Islet precursor cell (in vitro differentiated cells): ENCODE measurements around the gene MLPH.

ENCODE experiments used
- DNase-seq: peaks from one replicate; pipeline ENCODE4 v3.0.0-alpha.2; 2018

MLPH gene

GRCh38 chr2:237486819-237487448 lies at the start of gene MLPH:
Gene MLPH, plus strand, starts transcription at chr2:237487251. Its CDS starts 6,176 bp downstream, at chr2:237493427.
- no peak for DNase-seq

GRCh38 chr2:237437566-237437965 lies 49.5 kb upstream of the MLPH start:
- no peak for DNase-seq

- DNase-seq, result no peak
These were observed 48.7 kb upstream of the MLPH start for GRCh38 chr2:237438080-237438940.

DNA sequence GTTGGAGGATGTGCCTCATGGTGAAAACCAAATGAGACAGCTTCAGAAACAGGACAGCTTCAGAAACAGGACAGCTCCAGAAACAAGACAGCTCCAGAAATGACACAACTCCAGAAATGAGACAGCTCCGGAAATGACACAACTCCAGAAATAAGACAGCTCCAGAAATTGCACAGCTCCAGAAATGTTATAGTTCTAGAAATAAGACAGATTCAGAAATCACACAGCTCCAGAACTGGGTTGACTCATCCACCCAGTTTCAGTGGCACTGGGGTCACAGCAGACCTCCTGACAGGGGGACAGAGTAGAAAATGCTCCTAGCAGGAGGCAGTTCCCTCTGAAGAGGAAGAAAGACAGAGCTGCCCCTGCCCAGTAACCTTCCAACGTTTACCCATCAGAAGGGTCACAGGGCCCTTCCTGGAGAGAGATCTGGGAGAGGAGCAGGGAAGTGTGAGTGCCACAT lies 46.2 kb upstream of the MLPH start:
- no peak for DNase-seq

- peak; percentile 68 for DNase-seq
These were observed 45.3 kb upstream of the MLPH start for GRCh38 chr2:237441605-237442274.

GRCh38 chr2:237444071-237444470 lies 43.0 kb upstream of the MLPH start:
- DNase-seq, result no peak

DNA sequence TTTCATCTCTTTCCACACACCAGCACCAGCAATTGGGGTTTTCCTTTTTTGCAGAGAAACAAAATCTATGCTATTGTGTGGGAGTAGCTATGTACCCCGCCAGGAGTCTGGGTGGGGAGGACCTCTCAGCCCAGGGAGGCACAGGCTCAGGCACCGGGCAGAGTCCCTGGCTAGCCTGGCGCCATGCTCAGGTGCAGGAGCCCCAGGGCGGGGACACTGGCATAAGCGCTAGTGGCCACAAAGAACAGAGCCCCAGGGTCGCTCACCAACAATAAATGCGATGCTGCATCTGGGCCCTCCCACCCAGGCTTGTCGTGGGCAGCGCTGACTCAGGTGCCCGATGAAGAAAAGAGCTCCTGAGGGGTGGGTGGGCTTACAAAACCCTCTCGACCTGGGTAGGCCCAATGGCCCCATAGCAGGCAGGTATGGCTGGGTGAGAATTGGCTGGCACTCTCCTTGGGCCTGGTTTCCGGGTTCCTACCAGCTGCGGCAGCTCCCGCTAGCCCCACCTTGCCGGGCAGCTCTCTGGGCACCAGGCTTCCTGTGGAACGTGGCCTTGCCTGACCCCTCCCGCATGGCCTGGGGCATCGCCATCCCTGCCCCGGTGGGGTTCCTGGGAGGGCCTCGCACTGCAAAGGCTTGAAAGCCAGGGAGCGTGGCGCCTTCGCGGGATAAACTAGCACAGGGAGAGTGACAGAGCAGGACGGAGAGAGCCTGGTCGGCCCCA lies 41.3 kb upstream of the MLPH start:
- DNase-seq, result peak; percentile 39

DNA sequence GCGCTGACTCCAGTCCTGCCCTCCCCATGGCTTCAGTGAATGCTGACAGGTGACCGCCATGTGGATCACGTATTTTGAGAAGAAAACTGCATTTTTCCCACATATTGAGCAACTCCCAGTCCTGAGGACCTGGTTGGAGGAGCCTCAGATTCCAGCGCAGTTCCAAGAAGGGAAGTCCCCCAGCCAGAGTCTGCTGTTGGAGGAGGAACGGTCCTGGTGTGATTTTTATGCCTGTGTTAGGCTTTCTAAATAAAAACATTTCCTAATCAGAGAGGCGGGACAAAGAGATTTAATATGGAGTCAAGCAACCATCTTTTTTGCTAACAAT lies 40.7 kb upstream of the MLPH start:
- DNase-seq, result no peak

- DNase-seq, result peak; percentile 27
These were observed 39.6 kb upstream of the MLPH start for GRCh38 chr2:237447496-237447895.

GRCh38 chr2:237448171-237448570 lies 38.9 kb upstream of the MLPH start:
- DNase-seq, result peak; percentile 36

- DNase-seq, result peak; percentile 17
These were observed 38.4 kb upstream of the MLPH start for GRCh38 chr2:237448626-237449025.

GRCh38 chr2:237449193-237449881 lies 37.7 kb upstream of the MLPH start:
- peak; percentile 32 for DNase-seq

GRCh38 chr2:237450108-237450507 lies 36.9 kb upstream of the MLPH start:
- no peak for DNase-seq

GRCh38 chr2:237450583-237450982 lies 36.5 kb upstream of the MLPH start:
- DNase-seq, result no peak

DNA sequence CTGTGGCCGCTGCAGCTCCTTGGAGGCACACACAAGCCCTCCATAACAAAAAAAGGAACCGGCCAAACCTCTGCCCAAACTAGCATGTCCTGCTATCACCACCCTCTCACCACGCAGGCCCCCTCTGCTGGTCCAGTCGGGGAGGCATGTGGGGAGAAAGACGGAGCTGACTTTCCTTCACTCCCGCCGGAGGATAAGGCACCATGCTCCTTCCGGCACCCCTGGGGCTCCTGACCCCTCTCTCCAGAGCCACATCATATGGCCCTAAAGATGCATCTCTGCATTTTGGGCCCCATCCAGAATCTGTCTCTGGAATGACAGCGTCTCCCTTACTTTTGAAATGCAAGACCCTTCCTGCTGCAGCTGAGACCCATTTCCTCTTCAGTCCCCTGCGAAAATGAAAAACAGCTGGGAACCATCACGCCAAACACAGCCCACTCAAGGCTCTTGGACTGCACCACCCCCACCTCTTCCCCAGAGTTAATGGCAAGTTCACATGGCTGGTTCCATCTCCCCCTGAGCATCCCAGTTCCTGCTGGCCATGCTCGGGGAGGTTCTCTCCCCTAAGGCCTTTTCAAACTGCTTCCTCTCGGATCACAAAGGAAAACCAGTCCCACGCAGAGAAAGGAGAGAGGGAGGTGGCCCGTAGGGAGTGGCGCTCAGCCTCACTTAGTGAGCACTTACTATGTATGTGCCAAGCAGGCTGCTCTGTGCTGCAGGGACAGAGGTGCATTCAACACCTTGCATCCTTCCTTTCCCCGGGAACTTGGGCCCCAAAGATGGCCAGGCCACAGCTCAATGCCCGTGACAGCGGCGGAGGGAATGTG lies 35.2 kb upstream of the MLPH start:
- DNase-seq, result peak; percentile 73

- peak; percentile 35 for DNase-seq
These were observed 34.2 kb upstream of the MLPH start for GRCh38 chr2:237452861-237453260.

DNA sequence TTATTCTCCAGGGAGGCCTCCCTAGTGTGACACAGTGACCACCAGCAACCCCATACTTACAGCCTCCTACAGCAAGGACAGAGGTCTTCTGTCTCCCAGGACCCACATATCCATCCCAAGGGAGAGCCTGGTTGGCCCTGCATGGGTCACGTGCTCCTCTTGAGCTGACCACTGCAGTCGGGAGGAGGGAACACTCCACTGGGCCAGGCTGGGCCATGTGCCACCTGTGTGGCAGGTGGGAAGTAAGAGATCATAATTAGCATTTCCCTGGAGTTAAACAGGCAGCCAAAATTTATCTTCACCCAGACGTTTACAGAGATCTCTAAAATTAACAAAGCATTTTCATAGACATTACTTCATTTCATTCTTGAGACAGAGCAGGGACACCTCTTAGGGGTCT lies 33.4 kb upstream of the MLPH start:
- peak; percentile 31 for DNase-seq

- no peak for DNase-seq
These were observed 31.3 kb upstream of the MLPH start for GRCh38 chr2:237455764-237456163.

- peak; percentile 47 for DNase-seq
These were observed 30.7 kb upstream of the MLPH start for GRCh38 chr2:237456200-237456843.

DNA sequence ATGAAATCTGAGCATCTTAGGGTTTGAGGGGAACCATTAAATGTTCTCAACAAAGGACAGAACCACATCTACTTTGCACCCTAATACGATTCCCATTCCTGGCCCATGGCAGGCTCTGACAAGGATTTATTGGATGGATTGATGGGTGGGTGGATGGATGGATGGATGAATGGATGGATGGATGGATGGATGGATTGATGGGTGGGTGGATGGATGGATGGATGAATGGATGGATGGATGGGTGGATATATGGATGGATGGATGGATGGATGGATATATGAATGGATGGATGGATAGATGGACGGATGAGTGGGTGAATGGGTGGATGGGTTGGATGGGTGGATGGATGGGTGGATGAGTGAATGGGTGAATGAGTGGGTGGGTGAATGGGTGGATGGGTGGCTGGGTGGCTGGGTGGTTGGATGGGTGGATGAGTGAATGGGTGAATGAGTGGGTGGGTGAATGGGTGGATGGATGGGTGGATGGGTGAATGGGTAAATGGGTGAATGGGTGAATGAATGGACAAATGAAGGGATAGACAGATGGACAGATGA lies 29.6 kb upstream of the MLPH start:
- no peak for DNase-seq

GRCh38 chr2:237458519-237458918 lies 28.5 kb upstream of the MLPH start:
- peak; percentile 12 for DNase-seq
